Measurements from ENCODE around the gene FSIP1. TPM values are rescaled to one million over a fixed set of nuclear protein-coding genes. Genes with fewer than 3 reads are reported as not detected.
A peak's percentile ranks its signal among the peaks of the same experiment; 100 is the strongest.

The FSIP1 gene
- total and polyA plus RNA-seq, 9 of the 15 experiments (the other 6 are each of a cell fraction or from before 2014, with no cell fraction given) = 0.07 to 0.51 (median 0.29) TPM

- H3K9me3 ChIP-seq (replicated peaks; ENCODE audit: control insufficient read depth, insufficient read depth, low read depth, low read length) = no peaks in the 10 kb centered on the region
- no peaks in the 10 kb centered on the region; a peak in 1 of 5 replicates for H3K4me1 ChIP-seq (replicated peaks in 1 of 2; ENCODE audit: control insufficient read depth in 2 of 2, insufficient read depth in 2 of 2, low read length in 2 of 2)
- TF ChIP-seq PHB2 (IDR thresholded peaks at IDR 0.05; ENCODE audit: low read depth) = no peak
- peak; percentile 48 for TF ChIP-seq CEBPB (tag; IDR thresholded peaks at IDR 0.05)
- no peak overlapping the region for H3K9ac ChIP-seq (ENCODE audit: insufficient read depth in 1 of 2, low read depth in 2 of 2, low read length in 2 of 2)
- no peak for ATAC-seq
- no peak for FAIRE-seq
- no peak overlapping the region for H3K4me3 ChIP-seq
- POLR2A ChIA-PET = interaction anchor here (0.7 kb wide), 1 partner anchor 771 kb away, joined by 3 read pairs; the partner anchor contains the start of gene CCDC32
- CTCF ChIA-PET (ENCODE audit: low intra/inter-chr PET ratio) = interaction anchor here (1.1 kb wide), 1 partner anchor 481 kb away, joined by 3 read pairs; no protein-coding TSS in a partner anchor
- H3K27ac ChIP-seq (ENCODE audit: extremely low read depth, low read depth, low read length) = no peak overlapping the region
- H3K4me2 ChIP-seq (ENCODE audit: insufficient read depth, low read length) = no peak overlapping the region
- no peak overlapping the region for H2AFZ ChIP-seq (ENCODE audit: low read depth, low read length)
- in situ Hi-C loops (cut with MboI) (loop anchor here (25.0 kb wide), 1 partner anchor 218 kb away; no protein-coding TSS in a partner anchor), intact Hi-C loops (cut with micrococcal nuclease) (no loop called here)
- H3K79me2 ChIP-seq (ENCODE audit: control insufficient read depth, insufficient read depth, low read length) = no peaks in the 10 kb centered on the region
- no peak for DNase-seq (ENCODE audit: extremely low read depth in 1 of 4, low spot score in 3 of 4)
- WGBS (ENCODE audit: insufficient coverage, low coverage, missing lambda C conversion rate) = 6% methylated on average over 4 of the region's 4 CpGs
- no peaks in the 10 kb centered on the region for H3K9me1 ChIP-seq (ENCODE audit: control insufficient read depth, insufficient read depth, low read length)
- no TSS peak for BruUV-seq (replicated peaks)
- no peaks in the 10 kb centered on the region for H3K36me3 ChIP-seq (ENCODE audit: control insufficient read depth, insufficient read depth, low read length)
- H4K20me1 ChIP-seq (replicated peaks; ENCODE audit: control insufficient read depth, insufficient read depth, low read length) = no peaks in the 10 kb centered on the region
- peaks cover 20 to 22% of the 10 kb centered on the region in 2 experiments for H3K27me3 ChIP-seq (ENCODE audit: control insufficient read depth in 2 of 2, insufficient read depth in 2 of 2, low read length in 2 of 2)
Measured at GRCh38 chr15:39793923-39794322, 11.3 kb upstream of the FSIP1 start.

- POLR2A ChIA-PET = no interaction called here
- no peaks in the 10 kb centered on the region for H3K36me3 ChIP-seq (ENCODE audit: control insufficient read depth, insufficient read depth, low read length)
- no peaks in the 10 kb centered on the region for H4K20me1 ChIP-seq (replicated peaks; ENCODE audit: control insufficient read depth, insufficient read depth, low read length)
- no peak overlapping the region for H3K4me2 ChIP-seq (ENCODE audit: insufficient read depth, low read length)
- WGBS (ENCODE audit: insufficient coverage, low coverage, missing lambda C conversion rate) = under 1% methylated on average over 4 of the region's 4 CpGs
- no peak overlapping the region for H3K9ac ChIP-seq (ENCODE audit: insufficient read depth in 1 of 2, low read depth in 2 of 2, low read length in 2 of 2)
- no peaks in the 10 kb centered on the region for H3K79me2 ChIP-seq (ENCODE audit: control insufficient read depth, insufficient read depth, low read length)
- no peaks in the 10 kb centered on the region for H3K9me3 ChIP-seq (replicated peaks; ENCODE audit: control insufficient read depth, insufficient read depth, low read depth, low read length)
- H2AFZ ChIP-seq (ENCODE audit: low read depth, low read length) = no peak overlapping the region
- ATAC-seq (no peak), FAIRE-seq (no peak), DNase-seq (ENCODE audit: extremely low read depth in 1 of 4, low spot score in 3 of 4) (no peak)
- H3K4me3 ChIP-seq = no peak overlapping the region
- peaks cover 15 to 20% of the 10 kb centered on the region in 2 experiments for H3K27me3 ChIP-seq (ENCODE audit: control insufficient read depth in 2 of 2, insufficient read depth in 2 of 2, low read length in 2 of 2)
- CTCF ChIA-PET (ENCODE audit: low intra/inter-chr PET ratio) = no interaction called here
- no peaks in the 10 kb centered on the region for H3K9me1 ChIP-seq (ENCODE audit: control insufficient read depth, insufficient read depth, low read length)
- in situ Hi-C loops (cut with MboI) = loop anchor here (25.0 kb wide), 1 partner anchor 219 kb away; no protein-coding TSS in a partner anchor
- BruUV-seq (replicated peaks) = no TSS peak
- H3K27ac ChIP-seq (ENCODE audit: extremely low read depth, low read depth, low read length) = no peak overlapping the region
- intact Hi-C loops (cut with micrococcal nuclease) = no loop called here
- H3K4me1 ChIP-seq (replicated peaks in 1 of 2; ENCODE audit: control insufficient read depth in 2 of 2, insufficient read depth in 2 of 2, low read length in 2 of 2) = no peaks in the 10 kb centered on the region; a peak in 1 of 5 replicates
- TF ChIP-seq ZNF785 (CRISPR knock-in tag; IDR thresholded peaks at IDR 0.05) (no peak), HNRNPL (IDR thresholded peaks at IDR 0.05; ENCODE audit: low read depth, low read length) (no peak), MEF2D (tag; conservative IDR thresholded peaks at IDR 0.05; ENCODE audit: low read depth) (no peak), DLX4 (CRISPR knock-in tag; IDR thresholded peaks at IDR 0.05) (no peak), ZHX1 (conservative IDR thresholded peaks at IDR 0.05; ENCODE audit: low read length) (no peak), ZBTB33 (CRISPR knock-in tag; IDR thresholded peaks at IDR 0.05) (no peak), NCOA4 (IDR thresholded peaks at IDR 0.05; ENCODE audit: partially characterized antibody) (no peak), ZNF766 (CRISPR knock-in tag; conservative IDR thresholded peaks at IDR 0.05) (no peak), ETV1 (tag; conservative IDR thresholded peaks at IDR 0.05; ENCODE audit: low read depth) (no peak)
Measured at GRCh38 chr15:39792844-39793335, 10.2 kb upstream of the FSIP1 start.

All from K562 (cell line).